Measurements from ENCODE around the gene STX10. TPM values are rescaled to one million over a fixed set of nuclear protein-coding genes. Genes with fewer than 3 reads are reported as not detected.

STX10 gene
- total and polyA plus RNA-seq, 2 experiments from 2014 or later: 66.5 to 82.2 TPM

DNA sequence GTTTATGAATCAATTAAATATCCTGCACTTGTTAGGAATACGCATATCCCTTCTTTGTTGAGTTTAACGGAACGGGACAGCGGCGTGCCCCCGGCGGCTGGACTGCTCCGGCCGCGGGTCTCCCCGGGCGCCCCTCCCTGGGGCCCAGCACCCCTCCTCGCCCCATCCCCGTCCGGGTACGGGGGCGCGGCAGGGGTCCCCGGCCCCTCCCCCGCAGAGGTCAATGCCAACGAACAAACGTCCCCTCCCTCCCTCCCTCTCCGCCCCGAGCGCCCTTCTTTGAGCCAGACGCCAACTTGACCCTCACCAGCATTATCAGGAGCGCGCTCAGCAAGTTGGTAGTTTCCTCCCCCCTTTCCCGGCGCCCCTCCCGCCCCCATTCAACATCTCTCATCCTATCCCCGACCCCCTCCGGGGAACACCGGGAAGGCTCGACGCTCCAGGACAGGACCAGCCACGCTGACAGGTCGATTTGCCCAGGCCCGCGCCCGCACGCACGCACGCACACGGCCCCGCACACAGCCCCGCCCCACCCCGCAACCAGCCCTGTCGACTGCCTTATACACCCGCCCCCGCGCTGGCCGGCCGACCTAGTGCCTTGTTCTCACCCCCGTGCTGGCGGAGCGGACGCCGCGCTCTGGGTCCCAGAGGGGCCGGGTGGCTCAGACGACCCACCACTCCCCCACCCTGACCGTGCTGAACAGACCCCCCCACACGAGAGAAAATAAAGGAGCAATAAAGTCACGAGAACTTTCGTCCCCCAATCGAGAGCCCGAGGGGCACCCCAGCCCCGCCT lies 52.5 kb downstream of the STX10 start:
- no peak for DNase-seq (ENCODE audit: low spot score)
- Histone ChIP-seq H3K4me3 (no peak overlapping the region), H3K36me3 (replicated peaks; ENCODE audit: insufficient read depth, low read depth) (no peaks in the 10 kb centered on the region), H3K4me1 (ENCODE audit: insufficient read depth) (peaks cover 45% of the 10 kb centered on the region), H4K20me1 (ENCODE audit: insufficient read depth, poor library complexity, severe bottlenecking) (peaks cover 9% of the 10 kb centered on the region), H3K79me2 (no peaks in the 10 kb centered on the region), H2AFZ (no peak overlapping the region), H3K27ac (no peak overlapping the region), H3K4me2 (peak overlapping the region; percentile 71), H3K9me2 (replicated peaks; ENCODE audit: insufficient read depth) (no peaks in the 10 kb centered on the region), H3K9me3 (ENCODE audit: low read depth) (no peaks in the 10 kb centered on the region), H3K27me3 (peaks cover 68% of the 10 kb centered on the region)
- TF ChIP-seq EZH2phosphoT487 (IDR thresholded peaks at IDR 0.05; ENCODE audit: low read depth, severe bottlenecking, unreplicated experiment) (no peak), EZH2 (IDR thresholded peaks at IDR 0.05; ENCODE audit: borderline replicate concordance) (no peak)
- TF ChIP-seq, protein P1, sequence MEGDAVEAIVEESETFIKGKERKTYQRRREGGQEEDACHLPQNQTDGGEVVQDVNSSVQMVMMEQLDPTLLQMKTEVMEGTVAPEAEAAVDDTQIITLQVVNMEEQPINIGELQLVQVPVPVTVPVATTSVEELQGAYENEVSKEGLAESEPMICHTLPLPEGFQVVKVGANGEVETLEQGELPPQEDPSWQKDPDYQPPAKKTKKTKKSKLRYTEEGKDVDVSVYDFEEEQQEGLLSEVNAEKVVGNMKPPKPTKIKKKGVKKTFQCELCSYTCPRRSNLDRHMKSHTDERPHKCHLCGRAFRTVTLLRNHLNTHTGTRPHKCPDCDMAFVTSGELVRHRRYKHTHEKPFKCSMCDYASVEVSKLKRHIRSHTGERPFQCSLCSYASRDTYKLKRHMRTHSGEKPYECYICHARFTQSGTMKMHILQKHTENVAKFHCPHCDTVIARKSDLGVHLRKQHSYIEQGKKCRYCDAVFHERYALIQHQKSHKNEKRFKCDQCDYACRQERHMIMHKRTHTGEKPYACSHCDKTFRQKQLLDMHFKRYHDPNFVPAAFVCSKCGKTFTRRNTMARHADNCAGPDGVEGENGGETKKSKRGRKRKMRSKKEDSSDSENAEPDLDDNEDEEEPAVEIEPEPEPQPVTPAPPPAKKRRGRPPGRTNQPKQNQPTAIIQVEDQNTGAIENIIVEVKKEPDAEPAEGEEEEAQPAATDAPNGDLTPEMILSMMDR (IDR thresholded peaks at IDR 0.05; ENCODE audit: poor library complexity): no peak
- WGBS (ENCODE audit: low lambda C conversion rate, missing lambda C conversion rate): 14% methylated on average over 43 of the region's 69 CpGs

DNA sequence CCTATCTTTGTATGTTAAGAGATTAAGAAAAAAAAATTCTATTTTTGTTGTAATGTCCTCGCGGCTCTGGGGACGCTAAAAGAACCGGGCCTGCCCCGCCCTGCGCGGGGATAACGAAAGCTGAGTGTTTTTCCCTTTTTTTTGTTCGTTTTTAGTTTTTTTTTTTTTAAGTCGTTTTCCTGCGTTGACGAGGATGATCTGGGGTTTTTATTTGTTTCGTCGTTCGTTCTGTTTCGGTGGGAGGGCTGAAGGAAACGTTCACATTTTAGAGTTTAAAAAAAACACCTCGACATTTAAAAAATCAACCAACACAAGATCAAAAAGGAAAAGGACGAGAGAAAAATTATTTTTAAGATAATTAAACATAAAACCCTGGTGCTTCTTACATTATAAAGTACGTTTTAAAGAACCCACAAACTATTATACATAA lies 53.1 kb downstream of the STX10 start:
- TF ChIP-seq, protein P1 (IDR thresholded peaks at IDR 0.05; ENCODE audit: poor library complexity): no peak
- TF ChIP-seq EZH2phosphoT487 (IDR thresholded peaks at IDR 0.05; ENCODE audit: low read depth, severe bottlenecking, unreplicated experiment) (no peak), EZH2 (IDR thresholded peaks at IDR 0.05; ENCODE audit: borderline replicate concordance) (peak; percentile 30)
- H3K27me3 ChIP-seq: peaks cover 68% of the 10 kb centered on the region
- no peaks in the 10 kb centered on the region for H3K9me3 ChIP-seq (ENCODE audit: low read depth)
- no peaks in the 10 kb centered on the region for H3K79me2 ChIP-seq
- no peak overlapping the region for H3K4me3 ChIP-seq
- no peaks in the 10 kb centered on the region for H3K9me2 ChIP-seq (replicated peaks; ENCODE audit: insufficient read depth)
- peaks cover 45% of the 10 kb centered on the region for H3K4me1 ChIP-seq (ENCODE audit: insufficient read depth)
- H2AFZ ChIP-seq: no peak overlapping the region
- 28% methylated on average over 20 of the region's 20 CpGs for WGBS (ENCODE audit: low lambda C conversion rate, missing lambda C conversion rate)
- DNase-seq (ENCODE audit: low spot score): no peak
- no peak overlapping the region for H3K4me2 ChIP-seq
- peaks cover 9% of the 10 kb centered on the region for H4K20me1 ChIP-seq (ENCODE audit: insufficient read depth, poor library complexity, severe bottlenecking)
- no peaks in the 10 kb centered on the region for H3K36me3 ChIP-seq (replicated peaks; ENCODE audit: insufficient read depth, low read depth)
- no peak overlapping the region for H3K27ac ChIP-seq

DNA sequence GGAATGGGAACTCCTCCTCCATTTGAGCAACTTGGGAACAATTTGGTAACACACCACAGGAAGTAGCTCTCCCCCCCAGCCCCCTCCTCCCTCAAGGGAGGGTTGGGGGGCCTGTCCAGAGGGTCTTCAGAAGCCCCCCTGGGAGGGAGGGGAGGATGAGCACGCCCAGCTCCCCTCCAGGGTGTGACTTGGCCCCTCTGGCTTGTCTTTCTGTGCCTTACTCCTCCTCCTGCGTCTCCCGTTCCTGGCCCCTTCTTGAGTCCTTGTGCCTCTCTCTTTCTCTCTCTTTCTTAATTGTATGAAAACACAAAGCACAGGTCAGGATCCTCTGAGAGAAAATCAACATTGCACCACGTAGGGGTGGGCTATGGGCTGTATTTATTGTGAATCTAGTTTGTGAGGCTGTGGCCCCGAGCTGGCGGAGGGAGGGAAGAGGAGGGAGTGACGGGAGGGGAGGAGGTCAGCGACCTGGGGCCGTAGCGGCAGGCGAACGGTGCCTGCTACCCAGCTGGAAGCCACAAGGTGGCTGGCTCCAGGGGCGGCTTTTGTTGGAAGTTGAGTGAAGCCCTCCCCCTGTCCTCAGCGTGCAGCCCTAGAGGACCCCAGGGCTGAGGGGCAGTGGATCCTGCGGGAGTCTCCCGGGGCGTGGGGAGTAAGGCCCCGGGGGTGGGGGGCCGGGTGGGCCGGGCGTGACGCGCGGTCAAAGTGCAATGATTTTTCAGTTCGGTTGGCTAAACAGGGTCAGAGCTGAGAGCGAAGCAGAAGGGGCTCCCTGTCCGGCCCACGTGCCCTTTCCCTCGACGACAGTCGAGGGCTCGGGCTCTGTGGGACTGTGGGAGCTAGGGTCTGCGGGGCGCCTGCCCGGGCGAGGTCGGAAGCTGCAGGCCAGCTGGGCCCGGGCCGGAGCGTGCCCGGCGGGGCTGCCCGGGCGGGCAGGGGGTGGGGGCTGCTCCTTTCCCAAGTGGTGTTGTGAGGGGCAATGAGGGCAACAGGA lies 53.9 kb downstream of the STX10 start:
- Histone ChIP-seq H3K4me3 (no peak overlapping the region), H3K4me1 (ENCODE audit: insufficient read depth) (peaks cover 50% of the 10 kb centered on the region), H3K9me2 (replicated peaks; ENCODE audit: insufficient read depth) (no peaks in the 10 kb centered on the region), H3K4me2 (peak overlapping the region; percentile 49), H3K27me3 (peaks cover 68% of the 10 kb centered on the region), H4K20me1 (ENCODE audit: insufficient read depth, poor library complexity, severe bottlenecking) (peaks cover 9% of the 10 kb centered on the region), H3K27ac (no peak overlapping the region), H2AFZ (no peak overlapping the region), H3K36me3 (replicated peaks; ENCODE audit: insufficient read depth, low read depth) (no peaks in the 10 kb centered on the region), H3K79me2 (no peaks in the 10 kb centered on the region), H3K9me3 (ENCODE audit: low read depth) (no peaks in the 10 kb centered on the region)
- WGBS (ENCODE audit: low lambda C conversion rate, missing lambda C conversion rate): 35% methylated on average over 29 of the region's 44 CpGs
- DNase-seq (ENCODE audit: low spot score): peak; percentile 65
- TF ChIP-seq EZH2phosphoT487 (IDR thresholded peaks at IDR 0.05; ENCODE audit: low read depth, severe bottlenecking, unreplicated experiment): peak; percentile 53
- TF ChIP-seq, protein P1 (IDR thresholded peaks at IDR 0.05; ENCODE audit: poor library complexity): peak; percentile 14
- peak; percentile 26 for TF ChIP-seq EZH2 (IDR thresholded peaks at IDR 0.05; ENCODE audit: borderline replicate concordance)

Measured in hepatocyte (in vitro differentiated cells).